Lower leg skin (tissue), 3 donors: ENCODE data around the gene VAV2.

ENCODE experiments used
- CTCF ChIP-seq, 3 donors: fragments of 450-650 bp; IDR thresholded peaks; one replicate each; pipeline ENCODE4 v1.5.1; 2016; ENCODE audit warnings: antibody characterized with exemption in 3 of 3, mild to moderate bottlenecking in 3 of 3, moderate library complexity in 2 of 3
- POLR2A ChIP-seq, 2 donors: fragments of 450-650 bp; IDR thresholded peaks; one replicate each; pipeline ENCODE4 v1.6.1; 2016 to 2017; ENCODE audit warnings: antibody characterized with exemption in 2 of 2, mild to moderate bottlenecking in 1 of 2, moderate library complexity in 1 of 2

- TF ChIP-seq POLR2A (IDR thresholded peaks at IDR 0.05) (no peak), CTCF (IDR thresholded peaks at IDR 0.05) (no peak)
Measured at GRCh38 chr9:133970581-133971058, 21.5 kb downstream of the VAV2 start.
